ENCODE measurements around the gene JOSD1.

Gene JOSD1

GRCh38 chr22:38697425-38698089 is 3.2 kb downstream of the JOSD1 start:
- no peaks in the 10 kb centered on the region for H3K9me3 ChIP-seq (replicated peaks; ENCODE audit: low read length)
- H3K36me3 ChIP-seq (ENCODE audit: insufficient read depth, low read length), result peaks cover 16% of the 10 kb centered on the region
- peak overlapping the region; percentile 90 for H3K4me2 ChIP-seq (ENCODE audit: low read length)
- H3K4me3 ChIP-seq (ENCODE audit: low read length), result peak overlapping the region; percentile 91
- H3K9ac ChIP-seq (ENCODE audit: low read depth, low read length), result peak overlapping the region; percentile 42
- no peaks in the 10 kb centered on the region for H3K27me3 ChIP-seq (ENCODE audit: control insufficient read depth, insufficient read depth, low read length)
- H3K4me1 ChIP-seq (ENCODE audit: control insufficient read depth, insufficient read depth, low read length), result peaks cover 41% of the 10 kb centered on the region

GRCh38 chr22:38696606-38697424 is 3.9 kb downstream of the JOSD1 start:
- H3K9ac ChIP-seq (ENCODE audit: low read depth, low read length), result peak overlapping the region; percentile 42
- H3K4me3 ChIP-seq (ENCODE audit: low read length), result peak overlapping the region; percentile 91
- H3K36me3 ChIP-seq (ENCODE audit: insufficient read depth, low read length), result peaks cover 20% of the 10 kb centered on the region
- H3K27me3 ChIP-seq (ENCODE audit: control insufficient read depth, insufficient read depth, low read length), result no peaks in the 10 kb centered on the region
- peak overlapping the region; percentile 90 for H3K4me2 ChIP-seq (ENCODE audit: low read length)
- H3K9me3 ChIP-seq (replicated peaks; ENCODE audit: low read length), result no peaks in the 10 kb centered on the region
- H3K4me1 ChIP-seq (ENCODE audit: control insufficient read depth, insufficient read depth, low read length), result peaks cover 40% of the 10 kb centered on the region

GRCh38 chr22:38694940-38695339 is 5.8 kb downstream of the JOSD1 start:
- Histone ChIP-seq H3K4me2 (ENCODE audit: low read length) (no peak overlapping the region), H3K9ac (ENCODE audit: low read depth, low read length) (no peak overlapping the region), H3K27me3 (ENCODE audit: control insufficient read depth, insufficient read depth, low read length) (no peaks in the 10 kb centered on the region), H3K36me3 (ENCODE audit: insufficient read depth, low read length) (peaks cover 25% of the 10 kb centered on the region), H3K9me3 (replicated peaks; ENCODE audit: low read length) (no peaks in the 10 kb centered on the region), H3K4me1 (ENCODE audit: control insufficient read depth, insufficient read depth, low read length) (peaks cover 35% of the 10 kb centered on the region), H3K4me3 (ENCODE audit: low read length) (no peak overlapping the region)

GRCh38 chr22:38694049-38694448 is 6.7 kb downstream of the JOSD1 start:
- peaks cover 30% of the 10 kb centered on the region for H3K4me1 ChIP-seq (ENCODE audit: control insufficient read depth, insufficient read depth, low read length)
- no peak overlapping the region for H3K4me2 ChIP-seq (ENCODE audit: low read length)
- H3K9ac ChIP-seq (ENCODE audit: low read depth, low read length), result no peak overlapping the region
- no peaks in the 10 kb centered on the region for H3K27me3 ChIP-seq (ENCODE audit: control insufficient read depth, insufficient read depth, low read length)
- peaks cover 33% of the 10 kb centered on the region for H3K36me3 ChIP-seq (ENCODE audit: insufficient read depth, low read length)
- no peak overlapping the region for H3K4me3 ChIP-seq (ENCODE audit: low read length)
- no peaks in the 10 kb centered on the region for H3K9me3 ChIP-seq (replicated peaks; ENCODE audit: low read length)

- no peak overlapping the region for H3K4me3 ChIP-seq (ENCODE audit: low read length)
- H3K36me3 ChIP-seq (ENCODE audit: insufficient read depth, low read length), result peaks cover 68% of the 10 kb centered on the region
- no peak overlapping the region for H3K4me2 ChIP-seq (ENCODE audit: low read length)
- no peaks in the 10 kb centered on the region for H3K9me3 ChIP-seq (replicated peaks; ENCODE audit: low read length)
- H3K4me1 ChIP-seq (ENCODE audit: control insufficient read depth, insufficient read depth, low read length), result no peaks in the 10 kb centered on the region
- no peak overlapping the region for H3K9ac ChIP-seq (ENCODE audit: low read depth, low read length)
- no peaks in the 10 kb centered on the region for H3K27me3 ChIP-seq (ENCODE audit: control insufficient read depth, insufficient read depth, low read length)
These were observed 11.1 kb downstream of the JOSD1 start for GRCh38 chr22:38689651-38690050.

- no peak overlapping the region for H3K9ac ChIP-seq (ENCODE audit: low read depth, low read length)
- H3K4me1 ChIP-seq (ENCODE audit: control insufficient read depth, insufficient read depth, low read length), result peaks cover 10% of the 10 kb centered on the region
- H3K27me3 ChIP-seq (ENCODE audit: control insufficient read depth, insufficient read depth, low read length), result no peaks in the 10 kb centered on the region
- peaks cover 62% of the 10 kb centered on the region for H3K36me3 ChIP-seq (ENCODE audit: insufficient read depth, low read length)
- H3K4me2 ChIP-seq (ENCODE audit: low read length), result no peak overlapping the region
- H3K9me3 ChIP-seq (replicated peaks; ENCODE audit: low read length), result no peaks in the 10 kb centered on the region
- no peak overlapping the region for H3K4me3 ChIP-seq (ENCODE audit: low read length)
These were observed 15.0 kb downstream of the JOSD1 start for GRCh38 chr22:38685761-38686160.

GRCh38 chr22:38684895-38685294 is 15.8 kb downstream of the JOSD1 start:
- Histone ChIP-seq H3K27me3 (ENCODE audit: control insufficient read depth, insufficient read depth, low read length) (no peaks in the 10 kb centered on the region), H3K4me3 (ENCODE audit: low read length) (no peak overlapping the region), H3K9me3 (replicated peaks; ENCODE audit: low read length) (no peaks in the 10 kb centered on the region), H3K36me3 (ENCODE audit: insufficient read depth, low read length) (peaks cover 60% of the 10 kb centered on the region), H3K9ac (ENCODE audit: low read depth, low read length) (no peak overlapping the region), H3K4me1 (ENCODE audit: control insufficient read depth, insufficient read depth, low read length) (peaks cover 10% of the 10 kb centered on the region), H3K4me2 (ENCODE audit: low read length) (no peak overlapping the region)

GRCh38 chr22:38681582-38682335 is 19.0 kb downstream of the JOSD1 start, which contains the start of gene TOMM22:
Gene TOMM22, plus strand, starts transcription at chr22:38681957. Its CDS starts 22 bp downstream, at chr22:38681979.
- Histone ChIP-seq H3K36me3 (ENCODE audit: insufficient read depth, low read length) (peaks cover 32% of the 10 kb centered on the region), H3K4me2 (ENCODE audit: low read length) (peak within 1 kb of the TSS; percentile 91), H3K4me3 (ENCODE audit: low read length) (peak within 1 kb of the TSS; percentile 100), H3K9me3 (replicated peaks; ENCODE audit: low read length) (no peaks in the 10 kb centered on the region), H3K27me3 (ENCODE audit: control insufficient read depth, insufficient read depth, low read length) (no peaks in the 10 kb centered on the region), H3K4me1 (ENCODE audit: control insufficient read depth, insufficient read depth, low read length) (peaks cover 10% of the 10 kb centered on the region), H3K9ac (ENCODE audit: low read depth, low read length) (peak within 1 kb of the TSS; percentile 92)

- Histone ChIP-seq H3K9me3 (replicated peaks; ENCODE audit: low read length) (no peaks in the 10 kb centered on the region), H3K27me3 (ENCODE audit: control insufficient read depth, insufficient read depth, low read length) (no peaks in the 10 kb centered on the region), H3K4me1 (ENCODE audit: control insufficient read depth, insufficient read depth, low read length) (no peaks in the 10 kb centered on the region), H3K36me3 (ENCODE audit: insufficient read depth, low read length) (peaks cover 8% of the 10 kb centered on the region), H3K9ac (ENCODE audit: low read depth, low read length) (no peak overlapping the region), H3K4me2 (ENCODE audit: low read length) (no peak overlapping the region), H3K4me3 (ENCODE audit: low read length) (no peak overlapping the region)
These were observed 24.9 kb downstream of the JOSD1 start for GRCh38 chr22:38675833-38676232.

- H3K9ac ChIP-seq (ENCODE audit: low read depth, low read length), result no peak overlapping the region
These were observed 25.9 kb downstream of the JOSD1 start for GRCh38 chr22:38674888-38675287.

More at GRCh38 chr22:38674888-38675287, 25.9 kb downstream of the JOSD1 start:
- Histone ChIP-seq H3K4me1 (ENCODE audit: control insufficient read depth, insufficient read depth, low read length) (no peaks in the 10 kb centered on the region), H3K36me3 (ENCODE audit: insufficient read depth, low read length) (peaks cover 8% of the 10 kb centered on the region), H3K4me3 (ENCODE audit: low read length) (no peak overlapping the region), H3K4me2 (ENCODE audit: low read length) (no peak overlapping the region), H3K27me3 (ENCODE audit: control insufficient read depth, insufficient read depth, low read length) (no peaks in the 10 kb centered on the region), H3K9me3 (replicated peaks; ENCODE audit: low read length) (no peaks in the 10 kb centered on the region)

Measured in skeletal muscle satellite cell (primary cell).